Osteoblast (primary cell): Measurements from ENCODE around the gene DCDC1. TPM values are rescaled to one million over a fixed set of nuclear protein-coding genes. Genes with fewer than 3 reads are reported as not detected.
"Not testable (repeated sequence)": the region's sequence is repeated elsewhere in the genome, so short reads cannot be mapped to it uniquely, and the experiment has no call there.

Source experiments
- DNase-seq: peaks from one replicate; pipeline ENCODE4 v3.0.0; 2011; ENCODE audit warnings: low spot score, mixed read lengths; ENCODE audit not compliant: insufficient read length; ENCODE audit errors: missing footprints
- H2AFZ ChIP-seq: 2 replicates; pipeline ENCODE4 v1.6.0; 2011; ENCODE audit warnings: mild to moderate bottlenecking, low read length
- H3K27ac ChIP-seq: 2 replicates; pipeline ENCODE4 v1.5.1; 2011; ENCODE audit warnings: mild to moderate bottlenecking, low read depth, low read length, moderate library complexity
- H3K27me3 ChIP-seq: 2 replicates; pipeline ENCODE4 v1.6.0; 2012; ENCODE audit warnings: mild to moderate bottlenecking, control low read depth, inconsistent platforms, low read length, moderate library complexity; ENCODE audit not compliant: insufficient read depth
- H3K36me3 ChIP-seq: 2 replicates; pipeline ENCODE4 v1.5.1; 2011; ENCODE audit warnings: mild to moderate bottlenecking, low read length, control low read depth, moderate library complexity; ENCODE audit not compliant: insufficient read depth
- H3K4me1 ChIP-seq: 2 replicates; pipeline ENCODE4 v1.5.1; 2011; ENCODE audit warnings: mild to moderate bottlenecking, low read length, control low read depth, moderate library complexity; ENCODE audit not compliant: insufficient read depth
- H3K4me2 ChIP-seq: 2 replicates; pipeline ENCODE4 v1.6.0; 2011; ENCODE audit warnings: mild to moderate bottlenecking, low read length; ENCODE audit not compliant: insufficient read depth
- H3K4me3 ChIP-seq: fragments of 200-600 bp; sonication (generic); 3 replicates; pipeline ENCODE4 v1.5.1; 2012; ENCODE audit warnings: mild to moderate bottlenecking, low read length, inconsistent platforms; ENCODE audit not compliant: insufficient read depth
- H3K79me2 ChIP-seq: 2 replicates; pipeline ENCODE4 v1.6.0; 2012; ENCODE audit warnings: mild to moderate bottlenecking, low read length, control low read depth, inconsistent platforms; ENCODE audit not compliant: insufficient read depth
- H3K9me3 ChIP-seq: 2 replicates; pipeline ENCODE4 v1.5.1; 2011; ENCODE audit warnings: low read depth, low read length, control low read depth
- H4K20me1 ChIP-seq: 2 replicates; pipeline ENCODE4 v1.6.0; 2012; ENCODE audit warnings: mild to moderate bottlenecking, low read length, control low read depth; ENCODE audit not compliant: insufficient read depth
- CTCF ChIP-seq: IDR thresholded peaks from 2 replicates; pipeline ENCODE4 v1.5.1; 2011; ENCODE audit warnings: mild to moderate bottlenecking, low read depth, low read length, moderate library complexity; ENCODE audit errors: extremely low read depth
- total RNA-seq: library from RNA; depleted of rRNA; stranded (reverse); fragments of >200 nt; gene quantifications from 2 replicates; pipeline ENCODE4 v1.2.3, GENCODE V29; 2012

Gene DCDC1
- total RNA-seq, 1 donor = 1.1 TPM

DNA sequence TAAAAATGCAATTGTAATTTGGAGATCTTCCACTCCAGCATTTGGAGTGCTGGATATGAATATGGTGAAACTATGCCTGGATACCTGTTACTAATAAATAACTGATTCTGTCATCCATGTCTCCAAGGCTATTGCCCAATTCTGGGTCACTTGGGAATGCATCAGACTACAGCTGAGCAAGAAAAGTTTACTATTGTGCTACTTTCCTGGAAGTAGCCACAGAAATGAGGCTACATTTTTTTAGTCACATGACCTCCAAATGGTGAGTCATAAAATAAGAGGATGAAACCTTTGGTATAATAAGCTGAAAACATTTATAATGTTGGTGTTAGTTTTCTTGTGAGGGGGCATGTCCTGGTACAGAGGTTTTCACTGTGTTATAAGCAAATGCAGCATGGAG, 44.4 kb downstream of the DCDC1 start:
- no peaks in the 10 kb centered on the region for H3K9me3 ChIP-seq
- H3K4me3 ChIP-seq = no peak overlapping the region
- peak; percentile 73 for DNase-seq
- no peak for TF ChIP-seq CTCF
- H2AFZ ChIP-seq = no peak overlapping the region
- no peaks in the 10 kb centered on the region for H3K36me3 ChIP-seq
- H3K27ac ChIP-seq = no peak overlapping the region
- no peak overlapping the region for H3K4me2 ChIP-seq
- no peaks in the 10 kb centered on the region for H3K79me2 ChIP-seq
- no peaks in the 10 kb centered on the region for H3K27me3 ChIP-seq
- H4K20me1 ChIP-seq = no peaks in the 10 kb centered on the region
- H3K4me1 ChIP-seq = no peaks in the 10 kb centered on the region

DNA sequence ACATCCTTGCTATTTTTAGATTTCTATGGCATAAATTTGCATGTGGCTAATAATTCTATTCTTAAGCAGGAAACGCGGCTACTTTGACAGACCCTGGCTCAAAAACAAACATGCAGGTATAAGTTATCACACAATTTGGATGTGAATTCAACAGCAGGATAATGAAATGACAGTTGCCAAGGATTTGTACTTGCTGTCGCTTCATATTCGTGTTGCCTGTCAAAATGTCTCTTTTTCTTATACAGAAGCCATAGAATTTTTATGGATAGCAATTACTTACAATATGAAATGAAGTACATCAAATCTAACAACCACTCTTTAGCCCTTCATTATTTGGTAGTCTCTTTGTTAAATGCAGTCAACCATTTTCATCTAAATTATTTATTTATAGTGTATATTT, 46.4 kb downstream of the DCDC1 start:
- H3K79me2 ChIP-seq = no peaks in the 10 kb centered on the region
- no peak overlapping the region for H3K4me3 ChIP-seq
- H3K27me3 ChIP-seq = no peaks in the 10 kb centered on the region
- H3K4me1 ChIP-seq = no peaks in the 10 kb centered on the region
- no peak overlapping the region for H2AFZ ChIP-seq
- no peak for DNase-seq
- no peak for TF ChIP-seq CTCF
- H3K36me3 ChIP-seq = no peaks in the 10 kb centered on the region
- H3K4me2 ChIP-seq = no peak overlapping the region
- H4K20me1 ChIP-seq = no peaks in the 10 kb centered on the region
- H3K9me3 ChIP-seq = no peaks in the 10 kb centered on the region
- no peak overlapping the region for H3K27ac ChIP-seq

DNA sequence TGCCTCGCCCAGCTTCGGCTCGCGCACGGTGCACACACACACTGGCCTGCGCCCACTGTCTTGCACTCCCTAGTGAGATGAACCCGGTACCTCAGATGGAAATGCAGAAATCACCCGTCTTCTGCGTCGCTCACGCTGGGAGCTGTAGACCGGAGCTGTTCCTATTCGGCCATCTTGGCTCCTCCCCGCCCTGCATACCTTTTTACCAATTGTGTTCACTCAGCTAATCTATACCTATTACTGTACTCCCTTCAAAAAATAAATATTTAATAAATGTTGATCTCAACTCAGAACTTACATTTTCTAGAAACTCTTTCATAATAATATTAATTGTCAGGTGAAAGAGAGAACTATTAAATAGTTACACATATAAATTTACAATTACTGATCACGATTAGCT, 48.0 kb downstream of the DCDC1 start:
- DNase-seq, H3K4me1 ChIP-seq, H3K27me3 ChIP-seq, H3K36me3 ChIP-seq, H3K79me2 ChIP-seq, H4K20me1 ChIP-seq, H3K27ac ChIP-seq, H2AFZ ChIP-seq, H3K9me3 ChIP-seq, H3K4me2 ChIP-seq, H3K4me3 ChIP-seq: not testable (repeated sequence)

- no peak for TF ChIP-seq CTCF
- Histone ChIP-seq H3K27me3 (no peaks in the 10 kb centered on the region), H3K79me2 (no peaks in the 10 kb centered on the region), H3K4me2 (no peak overlapping the region), H3K36me3 (no peaks in the 10 kb centered on the region), H3K4me1 (no peaks in the 10 kb centered on the region), H2AFZ (no peak overlapping the region), H3K27ac (no peak overlapping the region), H3K9me3 (no peaks in the 10 kb centered on the region), H3K4me3 (no peak overlapping the region), H4K20me1 (no peaks in the 10 kb centered on the region)
- DNase-seq = no peak
These were observed 65.8 kb downstream of the DCDC1 start for GRCh38 chr11:31303644-31304180.
